Activated CD4-positive, alpha-beta memory T cell treated with anti-CD3 and anti-CD28 coated beads, Interleukin-2, amount 10 ng/mL, durations not matched to agents 7 days and 5 days (primary cell): ENCODE data around the gene SIRPG. TPM values are rescaled to one million over a fixed set of nuclear protein-coding genes. Genes with fewer than 3 reads are reported as not detected.

Experiments used
- CTCF ChIA-PET: fragments of 350-600 bp; sonication (Branson Sonifier 250); formaldehyde crosslinking; loops from one replicate; lab custom pipeline; 2021; ENCODE audit warnings: antibody characterized with exemption, inconsistent platforms; lab: Charles Lee
- POLR2A ChIA-PET: fragments of 350-600 bp; sonication (Branson Sonifier 250); formaldehyde crosslinking; loops from one replicate; lab custom pipeline; 2021; ENCODE audit warnings: antibody characterized with exemption; lab: Charles Lee
- DNase-seq: peaks from one replicate; pipeline ENCODE4 v3.0.0-alpha.2; 2020
- H3K27ac Mint-ChIP-seq: one replicate; pipeline ENCODE4 v1.8.0; 2021; ENCODE audit warnings: mild to moderate bottlenecking, mixed read lengths
- H3K27me3 Mint-ChIP-seq: one replicate; pipeline ENCODE4 v1.8.0; 2021; ENCODE audit warnings: mixed read lengths
- H3K36me3 Mint-ChIP-seq: one replicate; pipeline ENCODE4 v1.8.0; 2021; ENCODE audit warnings: low read depth, mixed read lengths
- H3K4me1 Mint-ChIP-seq: one replicate; pipeline ENCODE4 v1.8.0; 2021; ENCODE audit warnings: mixed read lengths
- H3K4me3 Mint-ChIP-seq: one replicate; pipeline ENCODE4 v1.8.0; 2021; ENCODE audit warnings: mild to moderate bottlenecking, mixed read lengths
- H3K9me3 Mint-ChIP-seq: one replicate; pipeline ENCODE4 v1.8.0; 2021; ENCODE audit warnings: mixed read lengths
- total RNA-seq, 2 experiments: library from RNA; stranded (reverse); gene quantifications; one replicate each; pipeline ENCODE4 v1.2.3, GENCODE V29; 2021

The SIRPG gene
- total RNA-seq, 2 experiments from 2014 or later, result 109 to 111 TPM

DNA sequence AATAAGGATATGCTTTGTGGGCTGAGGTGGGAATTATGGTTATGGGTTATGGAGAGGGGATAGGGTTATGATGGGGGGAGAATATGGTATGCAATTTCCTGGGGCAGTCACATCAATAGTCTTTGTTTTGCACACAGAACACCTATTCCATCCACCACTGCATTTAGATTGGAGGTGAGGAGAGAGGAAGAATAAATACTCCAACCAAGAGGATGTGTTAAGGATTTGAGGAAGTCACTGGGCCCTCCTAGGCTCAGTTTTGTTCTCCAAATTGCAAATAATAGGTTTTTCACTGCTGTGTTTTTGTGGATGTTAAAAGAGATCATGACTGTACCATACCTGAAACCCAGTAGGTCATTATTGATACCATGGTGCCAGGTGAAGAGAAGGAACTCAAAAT is 29.5 kb upstream of the SIRPG start:
- Mint-ChIP-seq H3K27me3 (no peaks in the 10 kb centered on the region), H3K9me3 (peaks cover 18% of the 10 kb centered on the region), H3K36me3 (peaks cover 13% of the 10 kb centered on the region), H3K4me1 (peaks cover 33% of the 10 kb centered on the region), H3K4me3 (no peak overlapping the region), H3K27ac (no peak overlapping the region)
- ChIA-PET CTCF (interaction anchor here (0.5 kb wide), 1 partner anchor 90 kb away, joined by 3 read pairs; no protein-coding TSS in a partner anchor), POLR2A (no interaction called here)
- DNase-seq, result no peak

GRCh38 chr20:1686151-1686748 is 28.7 kb upstream of the SIRPG start:
- no peak for DNase-seq
- H3K27ac Mint-ChIP-seq, result peak overlapping the region; percentile 45
- H3K27me3 Mint-ChIP-seq, result no peaks in the 10 kb centered on the region
- H3K9me3 Mint-ChIP-seq, result peaks cover 15% of the 10 kb centered on the region
- ChIA-PET POLR2A (no interaction called here), CTCF (no interaction called here)
- peaks cover 15% of the 10 kb centered on the region for H3K36me3 Mint-ChIP-seq
- no peak overlapping the region for H3K4me3 Mint-ChIP-seq
- H3K4me1 Mint-ChIP-seq, result peaks cover 33% of the 10 kb centered on the region

DNA sequence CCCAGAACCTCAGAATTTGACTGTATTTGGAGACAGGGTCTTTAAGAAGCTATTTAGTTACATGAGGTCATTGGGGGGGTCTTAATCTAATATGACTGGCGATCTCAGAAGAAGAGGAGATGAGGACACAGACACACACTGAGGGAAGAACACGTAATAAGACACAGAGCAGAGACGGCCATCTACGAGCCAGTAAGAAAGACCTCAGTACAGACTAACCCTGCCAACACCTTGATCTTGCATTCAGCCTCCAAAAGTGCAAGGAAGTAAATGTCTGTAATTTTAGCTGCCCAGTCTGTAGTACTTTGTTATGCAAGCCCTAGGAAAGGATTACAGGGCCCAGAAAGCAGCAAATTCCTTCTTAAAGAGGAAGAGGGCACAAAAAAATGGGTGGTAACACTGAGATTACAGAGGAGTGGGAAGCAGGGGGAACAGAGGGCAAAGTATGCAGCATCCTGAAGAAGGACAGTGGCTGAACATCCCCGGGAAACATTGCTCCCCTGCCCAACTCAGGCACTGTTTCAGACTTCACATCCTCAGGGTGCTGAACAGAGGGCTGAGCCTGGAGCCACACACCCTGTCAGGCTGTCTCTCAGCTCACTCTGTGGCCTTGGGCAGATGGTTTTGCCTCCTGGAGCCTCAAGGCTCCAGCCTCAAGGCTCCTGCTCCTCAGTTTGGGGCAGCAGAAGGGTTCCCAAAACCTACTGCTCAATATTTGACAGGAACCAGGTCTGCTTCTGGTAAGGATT is 27.9 kb upstream of the SIRPG start:
- no peak overlapping the region for H3K27ac Mint-ChIP-seq
- H3K4me1 Mint-ChIP-seq, result peaks cover 33% of the 10 kb centered on the region
- POLR2A ChIA-PET, result interaction anchor here (1.1 kb wide), 1 partner anchor 49 kb away, joined by 3 read pairs; no protein-coding TSS in a partner anchor
- DNase-seq, result no peak
- peaks cover 15% of the 10 kb centered on the region for H3K36me3 Mint-ChIP-seq
- no peaks in the 10 kb centered on the region for H3K27me3 Mint-ChIP-seq
- peak overlapping the region; percentile 8 for H3K4me3 Mint-ChIP-seq
- CTCF ChIA-PET, result no interaction called here
- peaks cover 13% of the 10 kb centered on the region for H3K9me3 Mint-ChIP-seq

- ChIA-PET CTCF (no interaction called here), POLR2A (interaction anchor here (0.8 to 1.1 kb wide), 2 partner anchors 20 to 50 kb away, joined by 3 read pairs; no protein-coding TSS in a partner anchor)
- Mint-ChIP-seq H3K36me3 (peaks cover 11% of the 10 kb centered on the region), H3K27me3 (no peaks in the 10 kb centered on the region), H3K27ac (peak overlapping the region; percentile 11), H3K4me1 (peaks cover 33% of the 10 kb centered on the region), H3K4me3 (peak overlapping the region; percentile 8), H3K9me3 (peaks cover 8% of the 10 kb centered on the region)
- DNase-seq, result no peak
Observed at GRCh38 chr20:1684872-1685271, 27.3 kb upstream of the SIRPG start.

DNA sequence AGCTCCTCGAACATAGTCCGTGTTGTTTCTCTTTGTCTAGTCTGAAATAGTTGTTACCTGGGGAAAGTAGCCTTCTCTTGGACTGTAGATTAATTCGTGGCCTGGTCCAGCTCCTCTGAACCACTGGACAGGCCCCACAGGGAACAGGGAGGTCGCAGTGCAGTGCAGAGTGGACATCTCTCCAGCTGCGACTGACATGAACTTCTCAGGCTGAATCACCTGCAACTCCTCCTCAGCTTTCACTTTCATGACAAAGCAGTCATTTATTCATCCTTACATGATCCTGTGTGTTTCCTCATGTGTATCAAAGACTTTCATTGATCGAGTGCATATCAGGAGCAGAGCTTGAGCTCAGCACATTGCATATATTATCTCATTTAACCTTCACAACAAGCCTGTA is 19.1 kb upstream of the SIRPG start:
- no peak overlapping the region for H3K27ac Mint-ChIP-seq
- CTCF ChIA-PET, result interaction anchor here (1.0 to 1.6 kb wide), 3 partner anchors 11 to 173 kb away, joined by 3 to 7 read pairs (median 4); no protein-coding TSS in a partner anchor
- peaks cover 56% of the 10 kb centered on the region for H3K4me1 Mint-ChIP-seq

DNA sequence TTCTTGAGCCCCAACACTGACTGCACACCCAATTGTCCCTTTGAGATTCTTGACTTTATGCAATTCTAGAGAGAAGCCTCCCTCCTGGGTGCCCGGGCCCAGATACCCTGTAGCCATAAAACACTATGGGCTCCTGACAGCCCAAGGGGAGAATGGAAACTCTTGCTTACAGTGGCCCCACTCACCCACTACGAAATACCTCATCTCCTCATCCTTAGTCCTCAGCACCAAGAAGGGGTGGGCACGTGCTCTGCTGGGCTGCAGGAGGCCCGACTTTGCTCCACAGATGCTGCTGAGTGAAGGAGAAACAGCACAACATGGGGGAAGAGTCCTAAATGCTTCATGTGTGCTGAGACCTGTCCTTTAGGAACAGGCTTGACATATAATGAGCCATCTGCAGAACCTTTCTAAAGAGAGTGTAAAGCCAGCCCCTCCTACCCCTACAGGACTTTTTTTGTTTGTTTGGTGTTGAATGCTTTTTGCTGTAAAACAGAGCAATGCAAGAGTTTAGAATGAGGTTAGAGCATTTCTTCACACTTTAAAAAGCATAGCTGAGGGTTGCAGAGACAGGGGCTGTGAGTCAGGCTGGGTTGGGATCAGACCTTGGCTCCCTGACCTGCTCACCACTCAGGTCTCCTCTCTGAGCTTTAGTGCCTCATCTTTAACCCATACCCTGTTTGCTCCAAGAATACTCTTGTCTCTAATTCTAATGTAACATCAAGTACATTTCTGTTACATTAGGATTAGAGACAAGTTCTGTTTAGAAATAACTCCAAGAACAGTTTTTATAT is 17.6 kb upstream of the SIRPG start:
- peak overlapping the region; percentile 36 for H3K4me3 Mint-ChIP-seq
- peaks cover 27% of the 10 kb centered on the region for H3K36me3 Mint-ChIP-seq
- ChIA-PET CTCF (interaction anchor here (1.1 to 1.8 kb wide), 3 partner anchors 25 to 102 kb away, joined by 3 to 6 read pairs (median 3); no protein-coding TSS in a partner anchor), POLR2A (interaction anchor here (1.2 to 3.9 kb wide), 7 partner anchors 10 to 284 kb away, joined by 3 to 35 read pairs (median 8); partner anchors contain the start of gene SIRPG)
- H3K9me3 Mint-ChIP-seq, result peaks cover 9% of the 10 kb centered on the region
- H3K27ac Mint-ChIP-seq, result peak overlapping the region; percentile 91
- H3K27me3 Mint-ChIP-seq, result no peaks in the 10 kb centered on the region
- no peak for DNase-seq
- peaks cover 68% of the 10 kb centered on the region for H3K4me1 Mint-ChIP-seq

More for the DNA sequence above, 19.1 kb upstream of the SIRPG start:
- no peak for DNase-seq
- Mint-ChIP-seq H3K4me3 (no peak overlapping the region), H3K27me3 (no peaks in the 10 kb centered on the region), H3K36me3 (peaks cover 17% of the 10 kb centered on the region), H3K9me3 (peaks cover 2% of the 10 kb centered on the region)
- POLR2A ChIA-PET, result interaction anchor here (0.8 to 3.9 kb wide), 3 partner anchors 12 to 26 kb away, joined by 3 to 35 read pairs (median 5); no protein-coding TSS in a partner anchor

- H3K36me3 Mint-ChIP-seq, result peaks cover 26% of the 10 kb centered on the region
- H3K27me3 Mint-ChIP-seq, result no peaks in the 10 kb centered on the region
- H3K27ac Mint-ChIP-seq, result peak overlapping the region; percentile 91
- peaks cover 9% of the 10 kb centered on the region for H3K9me3 Mint-ChIP-seq
- ChIA-PET CTCF (interaction anchor here (1.1 to 1.8 kb wide), 3 partner anchors 24 to 103 kb away, joined by 3 to 6 read pairs (median 3); no protein-coding TSS in a partner anchor), POLR2A (interaction anchor here (0.6 to 3.9 kb wide), 8 partner anchors 9 to 283 kb away, joined by 3 to 35 read pairs (median 6); partner anchors contain the start of gene SIRPG)
- DNase-seq, result peak; percentile 75
- peak overlapping the region; percentile 36 for H3K4me3 Mint-ChIP-seq
- H3K4me1 Mint-ChIP-seq, result peaks cover 68% of the 10 kb centered on the region
Observed at GRCh38 chr20:1674361-1674760, 16.8 kb upstream of the SIRPG start.

DNA sequence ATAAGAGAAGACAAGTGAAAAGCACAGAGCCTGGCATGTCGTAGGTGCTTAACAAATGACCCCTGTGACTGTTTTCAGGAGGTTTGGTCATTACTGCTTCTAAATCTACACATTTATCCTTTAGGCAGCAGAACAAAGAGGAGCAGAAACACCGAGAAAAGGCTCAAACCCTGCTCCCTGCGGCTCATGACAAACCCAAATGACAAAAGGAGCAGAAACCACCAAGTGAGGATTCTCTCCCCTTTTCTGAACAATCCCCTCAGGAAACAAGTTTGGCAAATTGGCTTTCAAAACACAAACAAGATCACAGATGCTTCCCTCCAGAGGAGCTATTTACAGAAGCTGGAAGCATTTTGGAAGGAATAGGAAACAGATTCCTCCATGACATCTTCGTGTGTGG is 15.8 kb upstream of the SIRPG start:
- Mint-ChIP-seq H3K4me3 (no peak overlapping the region), H3K27ac (peak overlapping the region; percentile 91), H3K4me1 (peaks cover 73% of the 10 kb centered on the region), H3K36me3 (peaks cover 24% of the 10 kb centered on the region), H3K27me3 (no peaks in the 10 kb centered on the region), H3K9me3 (peaks cover 9% of the 10 kb centered on the region)
- no peak for DNase-seq
- POLR2A ChIA-PET, result interaction anchor here (1.1 to 3.9 kb wide), 5 partner anchors 9 to 23 kb away, joined by 4 to 35 read pairs (median 10); partner anchors contain the start of gene SIRPG
- CTCF ChIA-PET, result no interaction called here

- peak overlapping the region; percentile 91 for H3K27ac Mint-ChIP-seq
- H3K9me3 Mint-ChIP-seq, result peaks cover 9% of the 10 kb centered on the region
- ChIA-PET POLR2A (interaction anchor here (1.0 to 1.3 kb wide), 2 partner anchors 11 to 16 kb away, joined by 5 read pairs; partner anchors contain the start of gene SIRPG), CTCF (no interaction called here)
- peaks cover 76% of the 10 kb centered on the region for H3K4me1 Mint-ChIP-seq
- DNase-seq, result no peak
- H3K27me3 Mint-ChIP-seq, result no peaks in the 10 kb centered on the region
- H3K4me3 Mint-ChIP-seq, result no peak overlapping the region
- H3K36me3 Mint-ChIP-seq, result peaks cover 24% of the 10 kb centered on the region
Observed at GRCh38 chr20:1672728-1673127, 15.1 kb upstream of the SIRPG start.

DNA sequence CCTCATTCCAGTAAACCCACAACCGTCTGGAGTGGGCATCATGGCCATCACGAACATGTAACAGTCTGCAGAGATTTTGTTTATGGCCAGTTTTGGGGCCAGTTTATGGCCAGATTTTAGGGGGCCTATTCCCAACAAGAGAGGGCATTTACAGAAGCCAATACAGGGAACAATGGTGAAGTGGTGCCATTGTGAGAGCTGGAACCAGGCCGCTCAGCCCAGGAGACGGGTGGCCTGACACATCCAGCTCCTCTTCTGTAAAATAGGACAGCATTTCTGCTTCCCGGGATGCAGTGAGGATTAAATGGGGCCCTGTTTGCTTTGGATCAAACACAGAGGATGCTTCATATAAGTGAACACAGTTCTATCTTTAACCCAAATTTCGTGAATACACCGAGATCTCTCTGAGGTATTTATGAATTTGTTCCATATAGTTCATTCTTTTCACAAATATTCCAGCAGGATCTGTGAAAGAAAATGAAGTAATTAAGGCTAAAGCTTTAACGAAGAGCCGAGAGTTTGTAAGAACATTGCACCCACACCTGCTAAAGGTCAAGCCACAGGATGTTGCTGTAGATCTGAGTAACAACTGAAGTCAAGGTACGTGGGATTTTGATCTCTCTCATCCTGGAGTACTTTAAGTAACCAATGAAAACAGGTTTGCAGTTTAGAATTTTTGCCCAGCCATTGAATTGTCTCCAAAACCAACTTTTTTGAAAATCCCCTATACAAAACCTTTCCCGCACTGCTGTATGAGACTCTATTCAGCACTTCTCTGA is 14.5 kb upstream of the SIRPG start:
- ChIA-PET POLR2A (interaction anchor here (1.0 to 1.3 kb wide), 2 partner anchors 11 to 15 kb away, joined by 5 read pairs; partner anchors contain the start of gene SIRPG), CTCF (no interaction called here)
- peak overlapping the region; percentile 3 for H3K4me3 Mint-ChIP-seq
- no peaks in the 10 kb centered on the region for H3K27me3 Mint-ChIP-seq
- no peak for DNase-seq
- peaks cover 9% of the 10 kb centered on the region for H3K9me3 Mint-ChIP-seq
- H3K36me3 Mint-ChIP-seq, result peaks cover 27% of the 10 kb centered on the region
- H3K4me1 Mint-ChIP-seq, result peaks cover 80% of the 10 kb centered on the region
- peak overlapping the region; percentile 91 for H3K27ac Mint-ChIP-seq

GRCh38 chr20:1669304-1669703 is 11.7 kb upstream of the SIRPG start:
- Mint-ChIP-seq H3K9me3 (peaks cover 9% of the 10 kb centered on the region), H3K36me3 (peaks cover 24% of the 10 kb centered on the region), H3K4me3 (no peak overlapping the region), H3K27me3 (no peaks in the 10 kb centered on the region), H3K27ac (no peak overlapping the region), H3K4me1 (peaks cover 76% of the 10 kb centered on the region)
- POLR2A ChIA-PET, result interaction anchor here (1.5 kb wide), 1 partner anchor 9 kb away, joined by 7 read pairs; no protein-coding TSS in a partner anchor
- CTCF ChIA-PET, result interaction anchor here (0.9 kb wide), 1 partner anchor 24 kb away, joined by 3 read pairs; no protein-coding TSS in a partner anchor
- no peak for DNase-seq
